ENCODE measurements around the gene ACOT13. TPM values are rescaled to one million over a fixed set of nuclear protein-coding genes. Genes with fewer than 3 reads are reported as not detected.

ACOT13 gene
- total RNA-seq, 2 donors from 2014 or later = 8.8 to 15.9 TPM

- DNase-seq (ENCODE audit: low spot score) = no peak
- Histone ChIP-seq H3K9me3 (no peaks in the 10 kb centered on the region), H3K27me3 (replicated peaks; ENCODE audit: insufficient read depth) (no peaks in the 10 kb centered on the region), H3K27ac (no peak overlapping the region), H3K4me1 (replicated peaks) (no peaks in the 10 kb centered on the region), H3K36me3 (no peaks in the 10 kb centered on the region), H3K4me3 (no peak overlapping the region)
- TF ChIP-seq CTCF (IDR thresholded peaks at IDR 0.05) (no peak), POLR2AphosphoS5 (IDR thresholded peaks at IDR 0.05) (no peak), POLR2A (IDR thresholded peaks at IDR 0.05) (no peak)
- 95% methylated on average over 1 of the region's 1 CpG for whole genome bisulfite sequencing
- intact Hi-C loops (cut with DNase I) = no loop called here
These were observed 19.5 kb downstream of the ACOT13 start for GRCh38 chr6:24686408-24686807.

GRCh38 chr6:24686946-24687345, 20.1 kb downstream of the ACOT13 start:
- Histone ChIP-seq H3K9me3 (no peaks in the 10 kb centered on the region), H3K36me3 (no peaks in the 10 kb centered on the region), H3K4me3 (no peak overlapping the region), H3K4me1 (replicated peaks) (no peaks in the 10 kb centered on the region), H3K27me3 (replicated peaks; ENCODE audit: insufficient read depth) (no peaks in the 10 kb centered on the region), H3K27ac (no peak overlapping the region)
- intact Hi-C loops (cut with DNase I) = no loop called here
- WGBS = 87% methylated on average over 4 of the region's 4 CpGs
- TF ChIP-seq CTCF (IDR thresholded peaks at IDR 0.05) (no peak), POLR2AphosphoS5 (IDR thresholded peaks at IDR 0.05) (no peak), POLR2A (IDR thresholded peaks at IDR 0.05) (no peak)
- DNase-seq (ENCODE audit: low spot score) = no peak

GRCh38 chr6:24689964-24690363, 23.1 kb downstream of the ACOT13 start:
- H3K4me3 ChIP-seq = no peak overlapping the region
- intact Hi-C loops (cut with DNase I) = no loop called here
- WGBS = 85% methylated on average over 2 of the region's 2 CpGs
- H3K27me3 ChIP-seq (replicated peaks; ENCODE audit: insufficient read depth) = no peaks in the 10 kb centered on the region
- H3K9me3 ChIP-seq = no peaks in the 10 kb centered on the region
- no peak for TF ChIP-seq POLR2AphosphoS5 (IDR thresholded peaks at IDR 0.05)
- TF ChIP-seq CTCF (IDR thresholded peaks at IDR 0.05) = no peak
- no peak for TF ChIP-seq POLR2A (IDR thresholded peaks at IDR 0.05)
- H3K36me3 ChIP-seq = no peaks in the 10 kb centered on the region
- H3K27ac ChIP-seq = no peak overlapping the region
- DNase-seq (ENCODE audit: low spot score) = no peak
- no peaks in the 10 kb centered on the region for H3K4me1 ChIP-seq (replicated peaks)

- H3K4me3 ChIP-seq = no peak overlapping the region
- no peak overlapping the region for H3K27ac ChIP-seq
- no peaks in the 10 kb centered on the region for H3K9me3 ChIP-seq
- no peaks in the 10 kb centered on the region for H3K27me3 ChIP-seq (replicated peaks; ENCODE audit: insufficient read depth)
- DNase-seq (ENCODE audit: low spot score) = no peak
- no peak for TF ChIP-seq CTCF (IDR thresholded peaks at IDR 0.05)
- no peak for TF ChIP-seq POLR2A (IDR thresholded peaks at IDR 0.05)
- no peak for TF ChIP-seq POLR2AphosphoS5 (IDR thresholded peaks at IDR 0.05)
- WGBS = 40% methylated on average over 1 of the region's 1 CpG
- no peaks in the 10 kb centered on the region for H3K36me3 ChIP-seq
- intact Hi-C loops (cut with DNase I) = no loop called here
- H3K4me1 ChIP-seq (replicated peaks) = no peaks in the 10 kb centered on the region
These were observed 23.7 kb downstream of the ACOT13 start for GRCh38 chr6:24690593-24690992.

GRCh38 chr6:24691550-24691949, 24.7 kb downstream of the ACOT13 start:
- Histone ChIP-seq H3K27ac (no peak overlapping the region), H3K4me1 (replicated peaks) (no peaks in the 10 kb centered on the region), H3K27me3 (replicated peaks; ENCODE audit: insufficient read depth) (no peaks in the 10 kb centered on the region), H3K36me3 (no peaks in the 10 kb centered on the region), H3K4me3 (no peak overlapping the region), H3K9me3 (no peaks in the 10 kb centered on the region)
- 81% methylated on average over 3 of the region's 3 CpGs for WGBS
- no peak for DNase-seq (ENCODE audit: low spot score)
- TF ChIP-seq POLR2A (IDR thresholded peaks at IDR 0.05) (no peak), POLR2AphosphoS5 (IDR thresholded peaks at IDR 0.05) (no peak), CTCF (IDR thresholded peaks at IDR 0.05) (no peak)
- intact Hi-C loops (cut with DNase I) = no loop called here
